Inferior parietal cortex (tissue), 1 donor: Measurements from ENCODE around the gene MEIS1.

ENCODE experiments used
- DNase-seq: peaks from one replicate; pipeline ENCODE4 v3.0.0-alpha.2; 2016; ENCODE audit errors: extremely low spot score

MEIS1 gene

GRCh38 chr2:66431846-66432587, 2.9 kb upstream of the MEIS1 start:
- no peak for DNase-seq

- peak; percentile 93 for DNase-seq
Measured at GRCh38 chr2:66432801-66433694, 1.9 kb upstream of the MEIS1 start.

GRCh38 chr2:66433695-66433944, 1.3 kb upstream of the MEIS1 start:
- DNase-seq = no peak

GRCh38 chr2:66433945-66434678, 813 bp upstream of the MEIS1 start:
- DNase-seq = peak; percentile 48

GRCh38 chr2:66435549-66435875, 587 bp downstream of the MEIS1 start:
- DNase-seq = peak; percentile 25

GRCh38 chr2:66435963-66436362, 1.0 kb downstream of the MEIS1 start:
- DNase-seq = peak; percentile 28

- peak; percentile 27 for DNase-seq
Measured at GRCh38 chr2:66436581-66437001, 1.7 kb downstream of the MEIS1 start.

- peak; percentile 46 for DNase-seq
Measured at GRCh38 chr2:66437109-66437690, 2.3 kb downstream of the MEIS1 start.

- DNase-seq = peak; percentile 56
Measured at GRCh38 chr2:66437691-66438497, 3.0 kb downstream of the MEIS1 start.

GRCh38 chr2:66438498-66438833, 3.5 kb downstream of the MEIS1 start:
- DNase-seq = no peak

GRCh38 chr2:66438891-66439811, 4.2 kb downstream of the MEIS1 start:
- no peak for DNase-seq

GRCh38 chr2:66439812-66440542, 5.1 kb downstream of the MEIS1 start:
- peak; percentile 57 for DNase-seq

GRCh38 chr2:66440708-66441497, 6.0 kb downstream of the MEIS1 start:
- no peak for DNase-seq

- DNase-seq = no peak
Measured at GRCh38 chr2:66441581-66442320, 6.8 kb downstream of the MEIS1 start.

GRCh38 chr2:66442516-66443185, 7.7 kb downstream of the MEIS1 start:
- DNase-seq = no peak

- no peak for DNase-seq
Measured at GRCh38 chr2:66443186-66443978, 8.5 kb downstream of the MEIS1 start.
